GM13976 (cell line): Measurements from ENCODE around the gene RBM12.
"Not testable (repeated sequence)": the region's sequence is repeated elsewhere in the genome, so short reads cannot be mapped to it uniquely, and the experiment has no call there.

ENCODE experiments used
- DNase-seq: peaks from one replicate; pipeline ENCODE4 v3.0.0; 2012; ENCODE audit warnings: low spot score
- in situ Hi-C: fragments of 300-500 bp; cut with MboI; formaldehyde crosslinking; loops from one replicate; pipeline ENCODE4 v1.12.0; 2022; ENCODE audit warnings: low sequenced_read_pairs, mixed read lengths, inconsistent platforms; ENCODE audit not compliant: unreplicated experiment
- TF ChIP-seq, protein P1 (sequence below): IDR thresholded peaks from 2 replicates; pipeline ENCODE4 v1.5.1; 2012; ENCODE audit warnings: borderline replicate concordance, mild to moderate bottlenecking; ENCODE audit not compliant: insufficient read depth; ENCODE audit errors: extremely low read depth, missing control alignments, control extremely low read depth

RBM12 gene

DNA sequence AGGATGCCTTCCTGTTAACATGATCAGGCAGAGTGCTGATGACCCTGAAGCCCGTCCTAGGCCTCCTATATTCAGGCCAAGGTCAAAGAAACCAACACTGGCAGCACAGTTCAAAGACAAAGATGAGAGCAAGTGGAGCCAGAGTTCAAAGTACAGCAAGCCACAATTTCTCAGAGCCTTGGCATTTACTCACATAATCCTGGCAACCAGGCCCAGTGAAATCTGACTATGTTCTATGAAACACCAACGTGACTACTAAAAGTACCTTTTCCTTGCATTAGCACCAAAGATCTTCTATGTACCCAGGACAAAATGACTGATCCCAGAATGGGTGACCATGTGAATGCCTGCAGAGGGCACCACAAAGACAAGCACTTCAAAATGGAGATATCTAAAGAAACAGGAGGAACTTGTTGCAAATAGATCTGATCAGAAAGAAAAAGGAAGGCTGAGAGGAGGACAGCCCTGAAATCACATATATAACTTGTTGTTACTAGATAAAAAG, 30.6 kb upstream of the RBM12 start:
- TF ChIP-seq, protein P1, sequence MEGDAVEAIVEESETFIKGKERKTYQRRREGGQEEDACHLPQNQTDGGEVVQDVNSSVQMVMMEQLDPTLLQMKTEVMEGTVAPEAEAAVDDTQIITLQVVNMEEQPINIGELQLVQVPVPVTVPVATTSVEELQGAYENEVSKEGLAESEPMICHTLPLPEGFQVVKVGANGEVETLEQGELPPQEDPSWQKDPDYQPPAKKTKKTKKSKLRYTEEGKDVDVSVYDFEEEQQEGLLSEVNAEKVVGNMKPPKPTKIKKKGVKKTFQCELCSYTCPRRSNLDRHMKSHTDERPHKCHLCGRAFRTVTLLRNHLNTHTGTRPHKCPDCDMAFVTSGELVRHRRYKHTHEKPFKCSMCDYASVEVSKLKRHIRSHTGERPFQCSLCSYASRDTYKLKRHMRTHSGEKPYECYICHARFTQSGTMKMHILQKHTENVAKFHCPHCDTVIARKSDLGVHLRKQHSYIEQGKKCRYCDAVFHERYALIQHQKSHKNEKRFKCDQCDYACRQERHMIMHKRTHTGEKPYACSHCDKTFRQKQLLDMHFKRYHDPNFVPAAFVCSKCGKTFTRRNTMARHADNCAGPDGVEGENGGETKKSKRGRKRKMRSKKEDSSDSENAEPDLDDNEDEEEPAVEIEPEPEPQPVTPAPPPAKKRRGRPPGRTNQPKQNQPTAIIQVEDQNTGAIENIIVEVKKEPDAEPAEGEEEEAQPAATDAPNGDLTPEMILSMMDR, result no peak
- in situ Hi-C loops, result no loop called here
- DNase-seq, result no peak

DNA sequence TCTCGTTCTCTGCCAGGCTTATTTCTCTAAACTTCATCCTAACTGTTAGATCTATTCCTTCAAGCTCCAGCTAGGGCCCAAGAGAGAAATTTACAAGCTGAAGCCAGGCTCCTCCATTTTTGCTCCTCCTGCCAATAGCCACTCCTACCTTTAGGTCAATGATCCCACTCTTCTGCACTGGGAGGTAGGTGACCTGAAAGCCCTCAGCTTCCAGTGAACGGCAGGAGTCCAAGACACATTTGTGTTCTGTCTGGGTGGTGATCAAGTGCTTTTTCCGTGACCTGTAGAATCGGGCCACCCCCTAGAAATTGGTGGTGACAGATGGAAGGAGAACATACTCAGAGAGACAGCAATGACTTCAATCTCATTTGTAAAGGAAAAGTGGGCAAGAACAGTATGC, 25.6 kb upstream of the RBM12 start:
- TF ChIP-seq, protein P1, result no peak
- in situ Hi-C loops, result no loop called here

DNA sequence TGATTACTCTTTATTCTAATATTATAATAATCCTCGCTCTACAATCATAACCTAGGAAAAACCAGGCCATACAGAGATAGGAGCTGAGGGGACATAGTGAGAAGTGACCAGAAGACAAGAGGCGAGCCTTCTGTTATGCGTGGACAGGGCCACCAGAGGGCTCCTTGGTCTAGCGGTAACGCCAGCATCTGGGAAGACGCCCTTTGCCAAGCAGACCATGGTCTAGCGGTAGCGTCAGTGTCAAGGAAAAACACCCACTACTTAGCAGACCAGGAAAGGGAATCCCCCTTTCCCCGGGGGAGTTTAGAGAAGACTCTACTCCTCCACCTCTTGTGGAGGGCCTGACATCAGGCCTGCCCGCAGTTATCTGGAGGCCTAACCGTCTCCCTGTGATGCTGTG, 22.2 kb upstream of the RBM12 start:
- DNase-seq, in situ Hi-C loops: not testable (repeated sequence)

More for the DNA sequence above, 25.6 kb upstream of the RBM12 start:
- DNase-seq, result no peak

DNA sequence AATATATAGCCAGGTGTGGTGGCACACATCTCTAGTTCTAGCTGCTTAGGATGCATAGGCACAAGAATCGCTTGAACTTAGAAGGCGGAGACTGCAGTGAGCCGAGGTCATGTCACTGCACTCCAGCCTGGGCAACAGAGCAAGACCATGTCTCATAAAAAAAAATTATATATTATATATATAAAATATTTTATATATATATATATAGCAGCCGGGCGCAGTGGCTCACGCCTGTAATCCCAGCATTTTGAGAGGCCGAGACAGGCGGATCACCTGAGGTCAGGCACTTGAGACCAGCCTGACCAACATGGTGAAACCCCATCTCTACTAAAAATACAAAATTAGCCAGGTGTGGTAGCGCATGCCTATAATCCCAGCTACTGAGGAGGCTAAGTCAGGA, 20.7 kb upstream of the RBM12 start:
- DNase-seq, in situ Hi-C loops: not testable (repeated sequence)

DNA sequence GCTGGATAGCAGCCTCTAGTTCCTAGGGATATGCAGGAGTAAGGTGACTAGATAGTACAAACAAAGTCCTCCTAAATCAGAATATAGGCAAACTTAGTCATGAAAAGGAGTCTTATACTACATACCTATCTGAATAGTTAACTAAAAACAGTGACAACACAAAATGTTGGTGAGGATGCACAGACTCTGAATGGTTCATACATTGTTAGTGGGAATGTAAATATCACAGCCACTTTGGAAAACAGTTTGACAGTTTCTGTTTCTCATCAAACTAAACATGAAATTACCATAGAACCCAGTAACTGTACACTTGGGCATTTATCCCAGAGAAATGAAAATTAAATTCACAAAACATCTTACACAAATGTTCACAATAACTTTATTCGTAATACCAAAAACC, 17.3 kb upstream of the RBM12 start:
- TF ChIP-seq, protein P1, result no peak
- in situ Hi-C loops, result no loop called here
- DNase-seq, result no peak

DNA sequence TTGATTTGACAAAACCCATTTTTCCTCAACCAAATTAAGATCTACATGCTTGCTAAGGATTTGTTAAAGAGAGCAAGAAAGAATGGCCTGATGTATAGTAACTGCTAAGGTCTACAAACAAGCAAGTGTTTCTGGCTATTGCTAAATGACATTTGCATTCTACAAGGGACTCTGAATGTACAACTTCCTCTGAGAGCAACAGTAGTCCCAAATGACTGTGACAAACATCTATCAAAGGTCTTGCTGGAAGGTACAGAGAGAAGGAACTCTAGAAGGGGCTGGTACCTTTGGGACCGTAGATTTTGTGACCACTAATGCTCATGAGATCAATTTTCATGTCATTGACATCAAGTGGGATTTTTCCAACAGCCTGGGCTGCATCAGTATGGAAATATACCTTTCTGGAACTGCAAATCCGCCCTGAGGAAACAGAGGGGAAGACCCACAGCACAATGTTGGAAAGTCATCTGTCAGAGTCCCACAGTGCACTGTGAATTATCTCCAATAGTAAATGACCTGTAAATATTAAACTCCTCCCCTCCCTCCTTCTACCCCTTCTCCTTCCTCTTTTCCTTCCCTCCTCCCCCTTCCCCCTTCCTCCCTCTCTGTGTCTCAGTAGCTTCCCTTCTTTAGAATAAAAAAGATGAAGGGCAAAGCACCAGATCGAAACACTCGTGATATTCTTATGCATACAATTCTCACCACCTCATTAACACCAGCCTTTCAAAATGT, 15.9 kb upstream of the RBM12 start:
- TF ChIP-seq, protein P1, result no peak
- no peak for DNase-seq
- in situ Hi-C loops, result no loop called here

DNA sequence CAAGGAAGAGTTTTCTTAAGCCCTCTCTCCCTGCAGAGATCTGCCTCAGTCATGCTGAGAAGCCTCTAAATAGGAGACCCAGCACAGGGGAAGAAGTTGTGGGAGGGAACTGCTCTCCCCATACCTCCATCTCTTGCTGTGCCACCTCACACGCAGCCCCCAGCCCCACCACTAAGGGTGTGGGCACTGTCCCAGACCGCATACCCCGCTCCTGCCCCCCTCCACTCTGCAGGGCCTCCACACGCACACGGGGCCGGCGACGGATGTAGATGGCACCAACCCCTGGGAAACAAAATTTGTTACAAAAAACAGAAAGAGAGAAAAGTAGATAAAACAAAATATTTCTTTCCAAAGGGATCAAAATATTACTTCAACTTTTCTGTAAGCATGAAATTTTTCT, 10.2 kb upstream of the RBM12 start:
- in situ Hi-C loops, result no loop called here
- TF ChIP-seq, protein P1, result no peak
- no peak for DNase-seq

DNA sequence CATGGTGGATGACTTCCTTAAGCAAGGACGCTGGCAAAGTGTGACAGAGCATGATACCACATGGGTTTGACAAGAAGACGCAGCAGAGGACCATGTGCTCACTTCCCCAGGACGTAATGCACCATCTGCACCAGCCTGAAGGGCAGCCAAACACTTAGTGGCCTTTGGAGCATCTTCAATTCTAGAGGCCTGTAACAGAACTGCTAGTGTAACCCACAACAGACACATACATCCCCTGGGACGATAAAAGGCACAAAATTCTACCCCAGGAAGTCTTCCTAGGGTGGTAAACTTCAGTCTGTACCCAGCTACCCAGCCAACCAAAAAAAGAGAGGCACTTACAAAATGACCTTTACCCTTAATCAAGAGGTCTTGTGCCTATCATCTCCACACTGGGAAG, 9.2 kb upstream of the RBM12 start:
- TF ChIP-seq, protein P1, result no peak
- DNase-seq, result no peak
- in situ Hi-C loops, result no loop called here
